ENCODE measurements around the gene PTGDR2.

- TF ChIP-seq CTCF (IDR thresholded peaks at IDR 0.05; ENCODE audit: insufficient read depth, low read depth, low read length): no peak
- no peak for TF ChIP-seq EZH2 (IDR thresholded peaks at IDR 0.05; ENCODE audit: insufficient read depth, low read length)
Observed at GRCh38 chr11:60835534-60835846, 20.3 kb downstream of the PTGDR2 start.
